Activated T-helper 17 cell treated with anti-CD3 and anti-CD28 coated beads, Interleukin-2, amount 50 U/mL, for 72 hours (primary cell): Measurements from ENCODE around the gene AMTN. TPM values are rescaled to one million over a fixed set of nuclear protein-coding genes. Genes with fewer than 3 reads are reported as not detected.

Experiments used
- total RNA-seq, 2 donors: library from RNA; stranded (reverse); gene quantifications; one replicate each; pipeline ENCODE4 v1.2.3, GENCODE V29; 2022

Gene AMTN
- total RNA-seq, 2 donors from 2014 or later: not detected

Other genes starting within 250 kb of the AMTN start
- not detected for gene CABS1, start 183.6 kb upstream of the AMTN start, total RNA-seq
- gene SMR3A, start 157.8 kb upstream of the AMTN start, total RNA-seq: not detected
- not detected for gene SMR3B, start 135.4 kb upstream of the AMTN start, total RNA-seq
- not detected for gene OPRPN, start 120.6 kb upstream of the AMTN start, total RNA-seq
- gene MUC7, start 46.4 kb upstream of the AMTN start, total RNA-seq: not detected
- gene AMBN, start 73.7 kb downstream of the AMTN start, total RNA-seq: not detected
- gene ENAM, start 110.2 kb downstream of the AMTN start, total RNA-seq: not detected
- not detected for gene JCHAIN, start 147.9 kb downstream of the AMTN start, total RNA-seq
- 10 to 100 TPM; 23.8 to 29.1 TPM for gene UTP3, start 170.0 kb downstream of the AMTN start, total RNA-seq
- gene RUFY3, start 203.4 kb downstream of the AMTN start, total RNA-seq: 10 to 100 TPM; 14.1 to 14.9 TPM